A549 (cell line): ENCODE measurements around the gene FAM32A. TPM values are rescaled to one million over a fixed set of nuclear protein-coding genes. Genes with fewer than 3 reads are reported as not detected.

Experiments used
- ATAC-seq, 2 experiments: fragments of 200-7000 bp in 1 of 2; fragments of >200 bp in 1 of 2; cut with Nextera tagmentation in 1 of 2; cut with Tn5 transposase in 1 of 2; 3 replicates each; pipeline versions ENCODE4 v1.8.0 to v1.9.1; 2018 to 2020; ENCODE audit warnings: mild to moderate bottlenecking in 1 of 2, moderate library complexity in 1 of 2
- CTCF ChIA-PET: fragments of 300-600 bp; sonication (Branson Sonifier 250); formaldehyde crosslinking; extraction: SDS; loops from one replicate; lab custom pipeline; 2021; ENCODE audit warnings: antibody characterized with exemption, inconsistent platforms; lab: Yijun Ruan, JAX
- POLR2A ChIA-PET: fragments of 350-600 bp; formaldehyde crosslinking; extraction: SDS; loops from one replicate; lab custom pipeline; 2021; ENCODE audit warnings: antibody characterized with exemption, inconsistent platforms; lab: Yijun Ruan, JAX
- DNase-seq, 2 experiments: peaks; one replicate each; pipeline versions ENCODE4 v3.0.0 to v3.0.0-alpha.2; 2011 to 2016; ENCODE audit warnings: low read depth in 1 of 2, low spot score in 1 of 2
- FAIRE-seq: peaks from 2 replicates; lab custom pipeline; 2011; peaks lifted over from hg19 to GRCh38; lab: Jason Lieb, UNC
- H3K27ac ChIP-seq, 2 experiments: fragments of >200 bp; sonication (Bioruptor Twin); formaldehyde crosslinking; 3 replicates each; pipeline ENCODE4 v1.5.1; 2016 to 2017
- H3K4me1 ChIP-seq: fragments of >200 bp; sonication (Bioruptor Twin); formaldehyde crosslinking; 3 replicates; pipeline ENCODE4 v1.6.1; 2016
- H3K4me2 ChIP-seq: fragments of >200 bp; sonication (Bioruptor Twin); formaldehyde crosslinking; 3 replicates; pipeline ENCODE4 v1.6.1; 2016
- H3K4me3 ChIP-seq: fragments of >200 bp; sonication (Bioruptor Twin); formaldehyde crosslinking; 3 replicates; pipeline ENCODE4 v1.5.1; 2016
- H3K9me3 ChIP-seq: fragments of >200 bp; sonication (Bioruptor Twin); formaldehyde crosslinking; 3 replicates; pipeline ENCODE4 v1.6.1; 2016
- ATOH8 ChIP-seq: fragments of 250-450 bp; sonication (Bioruptor Pico); IDR thresholded peaks from 2 replicates; pipeline ENCODE4 v1.5.0; 2020; ENCODE audit warnings: low read depth, mild to moderate bottlenecking, moderate library complexity
- CBX8 ChIP-seq: fragments of 200-600 bp; sonication (generic); IDR thresholded peaks from 2 replicates; pipeline ENCODE4 v1.6.1; 2016
- E2F6 ChIP-seq: IDR thresholded peaks from 2 replicates; pipeline ENCODE4 v1.6.1; 2012; ENCODE audit warnings: low read depth, borderline replicate concordance
- EHF ChIP-seq: fragments of 250-450 bp; sonication (Bioruptor Pico); IDR thresholded peaks from 2 replicates; pipeline ENCODE4 v1.5.0; 2020; ENCODE audit warnings: mild to moderate bottlenecking
- ESRRA ChIP-seq: fragments of 150-350 bp; IDR thresholded peaks from 2 replicates; pipeline ENCODE4 v1.6.1; 2014; ENCODE audit warnings: mild to moderate bottlenecking, low read length, borderline replicate concordance
- FOSB ChIP-seq: fragments of 250-450 bp; sonication (Bioruptor Pico); IDR thresholded peaks from 2 replicates; pipeline ENCODE4 v1.5.0; 2020; ENCODE audit warnings: mild to moderate bottlenecking, moderate library complexity
- FOSL2 ChIP-seq, 2 experiments: fragments of 450-650 bp in 1 of 2; fragments of >200 bp in 1 of 2; sonication (Bioruptor Twin) in 1 of 2; formaldehyde crosslinking; IDR thresholded peaks; 2 replicates each; pipeline versions ENCODE4 v1.5.0 to v1.6.1; 2016 to 2020; ENCODE audit warnings: mild to moderate bottlenecking in 1 of 2, moderate library complexity in 1 of 2
- GATA3 ChIP-seq: IDR thresholded peaks from 2 replicates; pipeline ENCODE4 v1.6.1; 2012; ENCODE audit warnings: borderline replicate concordance
- MYC ChIP-seq: IDR thresholded peaks from 2 replicates; pipeline ENCODE4 v1.6.1; 2012; ENCODE audit warnings: mild to moderate bottlenecking, inconsistent platforms, low read length, improper control_type of control experiment, borderline replicate concordance
- NFE2L2 ChIP-seq: fragments of 150-350 bp; conservative IDR thresholded peaks from 2 replicates; pipeline ENCODE4 v1.6.1; 2014; ENCODE audit warnings: low read length
- NR3C1 ChIP-seq: fragments of >200 bp; sonication (Bioruptor Twin); formaldehyde crosslinking; IDR thresholded peaks from 3 replicates; pipeline ENCODE4 v1.6.1; 2017
- RAD21 ChIP-seq, 2 experiments: fragments of >200 bp in 1 of 2; sonication (Bioruptor Twin) in 1 of 2; formaldehyde crosslinking in 1 of 2; IDR thresholded peaks in 1 of 2; conservative IDR thresholded peaks in 1 of 2; 2 replicates in 1 of 2; 3 replicates in 1 of 2; pipeline ENCODE4 v1.6.1; 2012 to 2018; ENCODE audit warnings: inconsistent platforms in 1 of 2
- TFCP2L1 ChIP-seq: fragments of 250-450 bp; sonication (Bioruptor Pico); IDR thresholded peaks from 2 replicates; pipeline ENCODE4 v1.5.0; 2021; ENCODE audit warnings: mild to moderate bottlenecking
- TP53 ChIP-seq: fragments of 250-450 bp; sonication (Bioruptor Pico); IDR thresholded peaks from 2 replicates; pipeline ENCODE4 v1.5.0; 2021; ENCODE audit warnings: mild to moderate bottlenecking, moderate library complexity
- USF2 ChIP-seq: fragments of 450-650 bp; IDR thresholded peaks from 2 replicates; pipeline ENCODE4 v1.6.1; 2014; ENCODE audit warnings: antibody characterized with exemption
- ZC3H11A ChIP-seq: fragments of 450-650 bp; IDR thresholded peaks from 2 replicates; pipeline ENCODE4 v1.6.1; 2014; ENCODE audit warnings: antibody characterized with exemption, mild to moderate bottlenecking
- ZFP36 ChIP-seq: fragments of 450-650 bp; IDR thresholded peaks from 2 replicates; pipeline ENCODE4 v1.6.1; 2014; ENCODE audit warnings: borderline replicate concordance; ENCODE audit not compliant: partially characterized antibody
- WGBS: methylation state at CpG from one replicate; pipeline ENCODE4 v1.1.6; 2017; ENCODE audit errors: missing lambda C conversion rate; 5-methylcytosine and 5-hydroxymethylcytosine counted together
- polyA plus RNA-seq, 4 experiments: library from polyadenylated mRNA; depleted of rRNA in 3 of 4; stranded (reverse); fragments of >200 nt; fragmentation: RNase III in 1 of 4; extraction: RNeasy Plus Mini Kit Qiagen cat#74134 plus additional on column Dnase treatment in 1 of 4; gene quantifications; 2 replicates in 3 of 4; 3 replicates in 1 of 4; pipeline ENCODE4 v1.2.3, GENCODE V29; 2011 to 2017
- TF ChIP-seq, protein P1 (sequence below): fragments of 200-600 bp; sonication (generic); IDR thresholded peaks from 2 replicates; pipeline ENCODE4 v1.6.1; 2016; ENCODE audit warnings: antibody characterized with exemption, mild to moderate bottlenecking, moderate library complexity
- TF ChIP-seq, protein P2 (sequence below): fragments of >200 bp; sonication (Bioruptor Twin); formaldehyde crosslinking; IDR thresholded peaks from 3 replicates; pipeline ENCODE4 v1.6.1; 2016
- TF ChIP-seq, protein P3 (sequence below): fragments of 150-350 bp; IDR thresholded peaks from 2 replicates; pipeline ENCODE4 v1.6.1; 2014; ENCODE audit warnings: low read depth, mild to moderate bottlenecking, low read length

FAM32A gene
- polyA plus RNA-seq, 2 of the 4 experiments (the other 2 are of a cell fraction) = 80.8 to 108 TPM

DNA sequence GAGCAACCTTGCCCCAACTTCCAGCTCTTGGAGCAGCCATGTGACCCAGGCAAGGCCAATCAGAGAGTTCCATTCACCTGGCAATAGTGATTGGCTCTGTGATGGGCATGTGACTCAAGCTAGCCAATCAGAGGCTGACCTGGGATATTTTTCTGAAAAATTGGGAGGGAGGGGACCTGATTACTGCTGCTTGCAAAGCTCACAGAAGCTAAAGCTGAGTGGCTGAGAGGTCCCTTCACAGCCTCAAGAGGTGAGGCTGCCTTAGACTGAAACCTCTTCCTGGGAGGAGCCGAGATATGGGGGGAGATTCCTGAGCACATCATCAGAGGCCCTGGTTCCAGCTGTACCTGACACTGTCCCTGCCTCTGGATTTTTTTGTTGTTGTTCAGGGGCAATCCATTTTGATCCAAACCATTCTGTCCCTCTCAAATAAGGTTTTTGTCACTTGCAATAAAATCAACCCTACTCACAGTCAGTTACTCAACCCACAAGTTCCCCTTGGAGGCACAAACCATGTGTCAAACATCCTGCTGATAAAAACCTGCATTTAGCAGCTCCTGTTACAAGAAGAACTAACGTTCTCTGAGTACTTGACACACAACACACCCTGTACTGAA, 16.6 kb upstream of the FAM32A start:
- ATAC-seq (peak in 1 of 2 experiments; percentile 38; a peak in 1 of 6 replicates), FAIRE-seq (no peak)
- peaks cover 7% of the 10 kb centered on the region; the same call in 1 of the 3 replicates for H3K4me1 ChIP-seq
- CTCF ChIA-PET = interaction anchor here (1.3 kb wide), 1 partner anchor 13 kb away, joined by 3 read pairs; no protein-coding TSS in a partner anchor
- H3K9me3 ChIP-seq = no peaks in the 10 kb centered on the region
- no peak overlapping the region for H3K4me3 ChIP-seq
- no peak overlapping the region for H3K27ac ChIP-seq
- no peak overlapping the region for H3K4me2 ChIP-seq
- TF ChIP-seq USF2 (peak; percentile 87), FOSB (CRISPR knock-in tag) (no peak)
- TF ChIP-seq, all 56 proteins: peak for 1
- 82% methylated on average over 2 of the region's 2 CpGs for WGBS
- POLR2A ChIA-PET = no interaction called here
- DNase-seq = no peak

GRCh38 chr19:16170134-16170533, 15.1 kb upstream of the FAM32A start:
- CTCF ChIA-PET = interaction anchor here (0.5 to 1.2 kb wide), 3 partner anchors 15 to 129 kb away, joined by 3 to 4 read pairs (median 4); partner anchors contain the start of gene FAM32A
- no peak for ATAC-seq
- H3K4me3 ChIP-seq = no peak overlapping the region
- TF ChIP-seq MYC (no peak), ATOH8 (CRISPR knock-in tag) (no peak), CBX8 (no peak), GATA3 (no peak), TFCP2L1 (CRISPR knock-in tag) (no peak), FOSL2 (IDR thresholded peaks at IDR 0.05) (no peak), FOSL2 (CRISPR knock-in tag; IDR thresholded peaks at IDR 0.05) (no peak), FOSB (CRISPR knock-in tag) (no peak), ESRRA (no peak), TP53 (no peak), NFE2L2 (no peak), ZC3H11A (no peak), RAD21 (conservative IDR thresholded peaks at IDR 0.05 in 1 of 2, IDR thresholded peaks at IDR 0.05 in 1 of 2) (no peak), E2F6 (no peak), ZFP36 (no peak), EHF (CRISPR knock-in tag) (no peak), NR3C1 (no peak)
- TF ChIP-seq, protein P1, sequence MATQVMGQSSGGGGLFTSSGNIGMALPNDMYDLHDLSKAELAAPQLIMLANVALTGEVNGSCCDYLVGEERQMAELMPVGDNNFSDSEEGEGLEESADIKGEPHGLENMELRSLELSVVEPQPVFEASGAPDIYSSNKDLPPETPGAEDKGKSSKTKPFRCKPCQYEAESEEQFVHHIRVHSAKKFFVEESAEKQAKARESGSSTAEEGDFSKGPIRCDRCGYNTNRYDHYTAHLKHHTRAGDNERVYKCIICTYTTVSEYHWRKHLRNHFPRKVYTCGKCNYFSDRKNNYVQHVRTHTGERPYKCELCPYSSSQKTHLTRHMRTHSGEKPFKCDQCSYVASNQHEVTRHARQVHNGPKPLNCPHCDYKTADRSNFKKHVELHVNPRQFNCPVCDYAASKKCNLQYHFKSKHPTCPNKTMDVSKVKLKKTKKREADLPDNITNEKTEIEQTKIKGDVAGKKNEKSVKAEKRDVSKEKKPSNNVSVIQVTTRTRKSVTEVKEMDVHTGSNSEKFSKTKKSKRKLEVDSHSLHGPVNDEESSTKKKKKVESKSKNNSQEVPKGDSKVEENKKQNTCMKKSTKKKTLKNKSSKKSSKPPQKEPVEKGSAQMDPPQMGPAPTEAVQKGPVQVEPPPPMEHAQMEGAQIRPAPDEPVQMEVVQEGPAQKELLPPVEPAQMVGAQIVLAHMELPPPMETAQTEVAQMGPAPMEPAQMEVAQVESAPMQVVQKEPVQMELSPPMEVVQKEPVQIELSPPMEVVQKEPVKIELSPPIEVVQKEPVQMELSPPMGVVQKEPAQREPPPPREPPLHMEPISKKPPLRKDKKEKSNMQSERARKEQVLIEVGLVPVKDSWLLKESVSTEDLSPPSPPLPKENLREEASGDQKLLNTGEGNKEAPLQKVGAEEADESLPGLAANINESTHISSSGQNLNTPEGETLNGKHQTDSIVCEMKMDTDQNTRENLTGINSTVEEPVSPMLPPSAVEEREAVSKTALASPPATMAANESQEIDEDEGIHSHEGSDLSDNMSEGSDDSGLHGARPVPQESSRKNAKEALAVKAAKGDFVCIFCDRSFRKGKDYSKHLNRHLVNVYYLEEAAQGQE = no peak
- TF ChIP-seq, protein P2, sequence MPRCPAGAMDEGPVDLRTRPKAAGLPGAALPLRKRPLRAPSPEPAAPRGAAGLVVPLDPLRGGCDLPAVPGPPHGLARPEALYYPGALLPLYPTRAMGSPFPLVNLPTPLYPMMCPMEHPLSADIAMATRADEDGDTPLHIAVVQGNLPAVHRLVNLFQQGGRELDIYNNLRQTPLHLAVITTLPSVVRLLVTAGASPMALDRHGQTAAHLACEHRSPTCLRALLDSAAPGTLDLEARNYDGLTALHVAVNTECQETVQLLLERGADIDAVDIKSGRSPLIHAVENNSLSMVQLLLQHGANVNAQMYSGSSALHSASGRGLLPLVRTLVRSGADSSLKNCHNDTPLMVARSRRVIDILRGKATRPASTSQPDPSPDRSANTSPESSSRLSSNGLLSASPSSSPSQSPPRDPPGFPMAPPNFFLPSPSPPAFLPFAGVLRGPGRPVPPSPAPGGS = no peak
- TF ChIP-seq, protein P3, sequence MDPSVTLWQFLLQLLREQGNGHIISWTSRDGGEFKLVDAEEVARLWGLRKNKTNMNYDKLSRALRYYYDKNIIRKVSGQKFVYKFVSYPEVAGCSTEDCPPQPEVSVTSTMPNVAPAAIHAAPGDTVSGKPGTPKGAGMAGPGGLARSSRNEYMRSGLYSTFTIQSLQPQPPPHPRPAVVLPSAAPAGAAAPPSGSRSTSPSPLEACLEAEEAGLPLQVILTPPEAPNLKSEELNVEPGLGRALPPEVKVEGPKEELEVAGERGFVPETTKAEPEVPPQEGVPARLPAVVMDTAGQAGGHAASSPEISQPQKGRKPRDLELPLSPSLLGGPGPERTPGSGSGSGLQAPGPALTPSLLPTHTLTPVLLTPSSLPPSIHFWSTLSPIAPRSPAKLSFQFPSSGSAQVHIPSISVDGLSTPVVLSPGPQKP = no peak
- TF ChIP-seq, all 56 proteins: peak for 0
- Histone ChIP-seq H3K9me3 (peaks cover 4% of the 10 kb centered on the region), H3K27ac (no peak overlapping the region), H3K4me1 (no peaks in the 10 kb centered on the region), H3K4me2 (no peak overlapping the region)
- DNase-seq = no peak
- 70% methylated on average over 1 of the region's 1 CpG for WGBS
- POLR2A ChIA-PET = no interaction called here
- FAIRE-seq = no peak
